Fibroblast of lung (primary cell): Measurements from ENCODE around the gene PCLO. TPM values are rescaled to one million over a fixed set of nuclear protein-coding genes. Genes with fewer than 3 reads are reported as not detected.

ENCODE experiments used
- DNase-seq, 2 donors: peaks; one replicate each; pipeline versions ENCODE4 v3.0.0 to v3.0.0-alpha.2; 2010; ENCODE audit warnings: low read depth in 2 of 2
- H2AFZ ChIP-seq: 2 replicates; pipeline ENCODE4 v1.5.1; 2012; ENCODE audit warnings: low read length, control low read depth, inconsistent platforms
- H3K27ac ChIP-seq: 2 replicates; pipeline ENCODE4 v1.5.1; 2011; ENCODE audit warnings: low read length, control low read depth; ENCODE audit not compliant: insufficient read depth
- H3K27me3 ChIP-seq: 2 replicates; pipeline ENCODE4 v1.5.1; 2011; ENCODE audit warnings: mild to moderate bottlenecking, low read length; ENCODE audit not compliant: control insufficient read depth, insufficient read depth
- H3K36me3 ChIP-seq: 2 replicates; pipeline ENCODE4 v1.5.1; 2011; ENCODE audit warnings: low read length; ENCODE audit not compliant: control insufficient read depth, insufficient read depth
- H3K4me1 ChIP-seq: 2 replicates; pipeline ENCODE4 v1.5.1; 2011; ENCODE audit warnings: low read length; ENCODE audit not compliant: control insufficient read depth, insufficient read depth; ENCODE audit errors: extremely low read depth
- H3K4me2 ChIP-seq: 2 replicates; pipeline ENCODE4 v1.5.1; 2011; ENCODE audit warnings: low read length, control low read depth; ENCODE audit not compliant: insufficient read depth; ENCODE audit errors: extremely low read depth
- H3K4me3 ChIP-seq, 4 experiments: fragments of 200-600 bp in 1 of 4; sonication (generic) in 1 of 4; replicated peaks in 1 of 4; 2 replicates each; pipeline ENCODE4 v1.5.1; 2011 to 2016; ENCODE audit warnings: low read length in 4 of 4, low read depth in 3 of 4, mild to moderate bottlenecking in 3 of 4, control low read depth in 2 of 4, inconsistent platforms in 1 of 4, mixed read lengths in 1 of 4; ENCODE audit not compliant: insufficient read depth in 1 of 4; ENCODE audit errors: control extremely low read depth in 1 of 4
- H3K79me2 ChIP-seq: 2 replicates; pipeline ENCODE4 v1.5.1; 2012; ENCODE audit warnings: mild to moderate bottlenecking, low read length, inconsistent platforms; ENCODE audit not compliant: control insufficient read depth, insufficient read depth
- H3K9ac ChIP-seq: 2 replicates; pipeline ENCODE4 v1.5.1; 2011; ENCODE audit warnings: mild to moderate bottlenecking, low read length, control low read depth; ENCODE audit not compliant: insufficient read depth
- H3K9me3 ChIP-seq: 2 replicates; pipeline ENCODE4 v1.5.1; 2012; ENCODE audit warnings: low read depth, low read length; ENCODE audit not compliant: control insufficient read depth, insufficient read depth
- H4K20me1 ChIP-seq: 2 replicates; pipeline ENCODE4 v1.5.1; 2011; ENCODE audit warnings: low read length; ENCODE audit not compliant: control insufficient read depth, insufficient read depth; ENCODE audit errors: extremely low read depth
- EZH2 ChIP-seq: IDR thresholded peaks from 2 replicates; pipeline ENCODE4 v1.5.1; 2012; ENCODE audit warnings: low read length, control low read depth, mild to moderate bottlenecking; ENCODE audit errors: missing control alignments
- polyA plus RNA-seq, 2 donors: library from polyadenylated mRNA; depleted of rRNA in 1 of 2; stranded (reverse) in 1 of 2; unstranded in 1 of 2; fragments of >200 nt; gene quantifications; 2 replicates each; pipeline ENCODE4 v1.2.1, GENCODE V29; 2011 to 2012; ENCODE audit warnings: missing spikeins in 1 of 2
- total RNA-seq: library from RNA; depleted of rRNA; stranded (reverse); fragments of >200 nt; gene quantifications from 2 replicates; pipeline ENCODE4 v1.2.1, GENCODE V29; 2014
- TF ChIP-seq, protein P1 (sequence below), 2 donors: IDR thresholded peaks in 1 of 2; conservative IDR thresholded peaks in 1 of 2; 1 replicate in 1 of 2; 2 replicates in 1 of 2; pipeline ENCODE4 v1.5.1; 2011 to 2012; ENCODE audit warnings: low read length in 2 of 2, control low read depth in 1 of 2, inconsistent platforms in 1 of 2, low read depth in 1 of 2, mild to moderate bottlenecking in 1 of 2

The PCLO gene
- total and polyA plus RNA-seq, 2 donors (not counting 1 experiment from before 2014, with no cell fraction given) = 0.03 to 0.17 TPM

- H3K4me2 ChIP-seq = no peak overlapping the region
- no peaks in the 10 kb centered on the region for H3K4me1 ChIP-seq
- H3K9me3 ChIP-seq = no peaks in the 10 kb centered on the region
- H3K36me3 ChIP-seq = no peaks in the 10 kb centered on the region
- no peak for DNase-seq
- no peak overlapping the region for H3K27ac ChIP-seq
- H3K9ac ChIP-seq = no peak overlapping the region
- H3K27me3 ChIP-seq = no peaks in the 10 kb centered on the region
- no peak overlapping the region for H3K4me3 ChIP-seq
- H4K20me1 ChIP-seq = no peaks in the 10 kb centered on the region
- no peak overlapping the region for H2AFZ ChIP-seq
- TF ChIP-seq, protein P1, sequence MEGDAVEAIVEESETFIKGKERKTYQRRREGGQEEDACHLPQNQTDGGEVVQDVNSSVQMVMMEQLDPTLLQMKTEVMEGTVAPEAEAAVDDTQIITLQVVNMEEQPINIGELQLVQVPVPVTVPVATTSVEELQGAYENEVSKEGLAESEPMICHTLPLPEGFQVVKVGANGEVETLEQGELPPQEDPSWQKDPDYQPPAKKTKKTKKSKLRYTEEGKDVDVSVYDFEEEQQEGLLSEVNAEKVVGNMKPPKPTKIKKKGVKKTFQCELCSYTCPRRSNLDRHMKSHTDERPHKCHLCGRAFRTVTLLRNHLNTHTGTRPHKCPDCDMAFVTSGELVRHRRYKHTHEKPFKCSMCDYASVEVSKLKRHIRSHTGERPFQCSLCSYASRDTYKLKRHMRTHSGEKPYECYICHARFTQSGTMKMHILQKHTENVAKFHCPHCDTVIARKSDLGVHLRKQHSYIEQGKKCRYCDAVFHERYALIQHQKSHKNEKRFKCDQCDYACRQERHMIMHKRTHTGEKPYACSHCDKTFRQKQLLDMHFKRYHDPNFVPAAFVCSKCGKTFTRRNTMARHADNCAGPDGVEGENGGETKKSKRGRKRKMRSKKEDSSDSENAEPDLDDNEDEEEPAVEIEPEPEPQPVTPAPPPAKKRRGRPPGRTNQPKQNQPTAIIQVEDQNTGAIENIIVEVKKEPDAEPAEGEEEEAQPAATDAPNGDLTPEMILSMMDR (conservative IDR thresholded peaks at IDR 0.05 in 1 of 2, IDR thresholded peaks at IDR 0.05 in 1 of 2; ENCODE audit: low read depth in 1 of 2, low read length in 2 of 2) = no peak
- no peaks in the 10 kb centered on the region for H3K79me2 ChIP-seq
Measured at GRCh38 chr7:83159731-83160130, 3.0 kb downstream of the PCLO start.

- Histone ChIP-seq H3K79me2 (no peaks in the 10 kb centered on the region), H3K9me3 (no peaks in the 10 kb centered on the region), H2AFZ (no peak overlapping the region), H3K4me1 (no peaks in the 10 kb centered on the region), H3K4me2 (no peak overlapping the region), H3K4me3 (no peak overlapping the region), H4K20me1 (no peaks in the 10 kb centered on the region), H3K36me3 (no peaks in the 10 kb centered on the region), H3K27ac (no peak overlapping the region), H3K9ac (no peak overlapping the region), H3K27me3 (no peaks in the 10 kb centered on the region)
- TF ChIP-seq, protein P1 (conservative IDR thresholded peaks at IDR 0.05 in 1 of 2, IDR thresholded peaks at IDR 0.05 in 1 of 2; ENCODE audit: low read depth in 1 of 2, low read length in 2 of 2) = no peak
- no peak for TF ChIP-seq EZH2
- DNase-seq = no peak
Measured at GRCh38 chr7:83156006-83156405, 6.7 kb downstream of the PCLO start.

DNA sequence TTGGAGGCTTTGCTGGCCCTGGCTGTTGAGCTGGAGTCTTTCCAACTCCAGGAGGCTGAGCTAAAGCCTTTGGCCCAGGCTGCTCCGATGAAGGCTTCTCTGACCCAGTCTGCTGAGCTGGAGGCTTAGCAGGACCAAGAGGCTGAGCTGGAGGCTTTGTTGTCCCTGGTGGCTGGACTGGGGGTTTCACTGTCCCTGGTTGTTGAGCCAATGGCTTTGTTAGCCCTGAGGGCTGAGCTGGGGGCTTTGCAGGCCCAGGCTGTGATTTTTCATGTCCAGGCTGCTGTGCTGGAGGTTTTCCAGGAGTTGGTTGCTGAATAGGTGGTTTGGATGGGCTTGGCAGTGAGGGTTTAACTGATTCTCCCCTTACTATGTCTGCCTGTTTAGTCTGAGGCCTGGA is 7.3 kb downstream of the PCLO start:
- no peak for DNase-seq
- no peak overlapping the region for H3K4me2 ChIP-seq
- no peaks in the 10 kb centered on the region for H4K20me1 ChIP-seq
- H3K4me3 ChIP-seq = no peak overlapping the region
- no peaks in the 10 kb centered on the region for H3K79me2 ChIP-seq
- no peaks in the 10 kb centered on the region for H3K36me3 ChIP-seq
- H3K9me3 ChIP-seq = no peaks in the 10 kb centered on the region
- TF ChIP-seq EZH2 = no peak
- TF ChIP-seq, protein P1 (conservative IDR thresholded peaks at IDR 0.05 in 1 of 2, IDR thresholded peaks at IDR 0.05 in 1 of 2; ENCODE audit: low read depth in 1 of 2, low read length in 2 of 2) = no peak
- no peaks in the 10 kb centered on the region for H3K4me1 ChIP-seq
- H3K9ac ChIP-seq = no peak overlapping the region
- no peaks in the 10 kb centered on the region for H3K27me3 ChIP-seq
- H2AFZ ChIP-seq = no peak overlapping the region
- H3K27ac ChIP-seq = no peak overlapping the region
